Stimulated activated effector memory CD8-positive, alpha-beta T cell treated with anti-CD3 and anti-CD28 coated beads, Interleukin-12 subunit alpha, Interleukin-12 subunit beta, amount 100 ng/mL, for 72 hours (primary cell): ENCODE data around the gene ATG12.
A peak's percentile ranks its signal among the peaks of the same experiment; 100 is the strongest.
"Not testable (repeated sequence)": the region's sequence is repeated elsewhere in the genome, so short reads cannot be mapped to it uniquely, and the experiment has no call there.

Experiments
- ATAC-seq: fragments of 150-1000 bp; cut with Tn5 transposase; 2 replicates; pipeline ENCODE4 v1.10.0; 2021
- DNase-seq, 2 donors: peaks; one replicate each; pipeline ENCODE4 v3.0.0; 2021 to 2022; ENCODE audit warnings: low spot score in 2 of 2
- H3K27ac Mint-ChIP-seq: one replicate; pipeline ENCODE4 v1.8.0; 2022; ENCODE audit warnings: mild to moderate bottlenecking, mixed read lengths
- H3K36me3 Mint-ChIP-seq: one replicate; pipeline ENCODE4 v1.8.0; 2022; ENCODE audit warnings: mild to moderate bottlenecking, mixed read lengths
- H3K4me1 Mint-ChIP-seq: one replicate; pipeline ENCODE4 v1.8.0; 2022; ENCODE audit warnings: mixed read lengths
- H3K4me3 Mint-ChIP-seq: one replicate; pipeline ENCODE4 v1.8.0; 2022; ENCODE audit warnings: mild to moderate bottlenecking, mixed read lengths
- H3K9me3 Mint-ChIP-seq: one replicate; pipeline ENCODE4 v1.8.0; 2022; ENCODE audit warnings: mixed read lengths

Gene ATG12

GRCh38 chr5:115824983-115825382 is 16.4 kb downstream of the ATG12 start:
- not testable (repeated sequence) for H3K4me1 Mint-ChIP-seq, H3K4me3 Mint-ChIP-seq, H3K9me3 Mint-ChIP-seq, DNase-seq, ATAC-seq, H3K27ac Mint-ChIP-seq
- peaks cover 18% of the 10 kb centered on the region for H3K36me3 Mint-ChIP-seq

- ATAC-seq (no peak), DNase-seq (no peak)
- Mint-ChIP-seq H3K9me3 (no peaks in the 10 kb centered on the region), H3K36me3 (no peaks in the 10 kb centered on the region), H3K27ac (no peak overlapping the region), H3K4me3 (no peak overlapping the region), H3K4me1 (peaks cover 8% of the 10 kb centered on the region)
Measured at GRCh38 chr5:115820846-115821245, 20.5 kb downstream of the ATG12 start.

- H3K27ac Mint-ChIP-seq = no peak overlapping the region
- ATAC-seq = no peak
Measured at GRCh38 chr5:115818821-115819220, 22.5 kb downstream of the ATG12 start.

GRCh38 chr5:115817386-115817785 is 24.0 kb downstream of the ATG12 start:
- no peak for DNase-seq
- H3K4me3 Mint-ChIP-seq = no peak overlapping the region

More at GRCh38 chr5:115818821-115819220, 22.5 kb downstream of the ATG12 start:
- Mint-ChIP-seq H3K4me1 (peaks cover 19% of the 10 kb centered on the region), H3K36me3 (no peaks in the 10 kb centered on the region), H3K4me3 (no peak overlapping the region), H3K9me3 (no peaks in the 10 kb centered on the region)
- no peak for DNase-seq

GRCh38 chr5:115816226-115817081 is 24.9 kb downstream of the ATG12 start, which contains the start of gene CDO1:
Gene CDO1 (minus strand): TSS chr5:115816659. CDS start chr5:115816397, 262 bp downstream.
- Mint-ChIP-seq H3K9me3 (no peaks in the 10 kb centered on the region), H3K36me3 (no peaks in the 10 kb centered on the region), H3K4me1 (peaks cover 19% of the 10 kb centered on the region), H3K4me3 (peak within 1 kb of the TSS; percentile 68), H3K27ac (no peak within 1 kb of the TSS)
- DNase-seq (peak; percentile 3 to 61), ATAC-seq (peak; percentile 75)

More at GRCh38 chr5:115817386-115817785, 24.0 kb downstream of the ATG12 start:
- Mint-ChIP-seq H3K4me1 (peaks cover 19% of the 10 kb centered on the region), H3K27ac (no peak overlapping the region), H3K36me3 (no peaks in the 10 kb centered on the region), H3K9me3 (no peaks in the 10 kb centered on the region)
- ATAC-seq = no peak

- Mint-ChIP-seq H3K27ac (no peak overlapping the region), H3K9me3 (no peaks in the 10 kb centered on the region), H3K4me1 (peaks cover 19% of the 10 kb centered on the region), H3K36me3 (no peaks in the 10 kb centered on the region), H3K4me3 (peak overlapping the region; percentile 68)
- DNase-seq (peak; percentile 2 to 49), ATAC-seq (no peak)
Measured at GRCh38 chr5:115815693-115816225, 25.6 kb downstream of the ATG12 start.

GRCh38 chr5:115815006-115815692 is 26.2 kb downstream of the ATG12 start:
- peaks cover 19% of the 10 kb centered on the region for H3K4me1 Mint-ChIP-seq
- H3K4me3 Mint-ChIP-seq = peak overlapping the region; percentile 68
- no peaks in the 10 kb centered on the region for H3K9me3 Mint-ChIP-seq
- no peak for DNase-seq
- ATAC-seq = peak; percentile 41
- no peaks in the 10 kb centered on the region for H3K36me3 Mint-ChIP-seq
- no peak overlapping the region for H3K27ac Mint-ChIP-seq

- DNase-seq (peak in 1 of 2 donors; percentile 50), ATAC-seq (peak; percentile 44)
- Mint-ChIP-seq H3K36me3 (no peaks in the 10 kb centered on the region), H3K27ac (no peak overlapping the region), H3K4me3 (no peak overlapping the region), H3K4me1 (peaks cover 19% of the 10 kb centered on the region), H3K9me3 (no peaks in the 10 kb centered on the region)
Measured at GRCh38 chr5:115813719-115814118, 27.6 kb downstream of the ATG12 start.

- Mint-ChIP-seq H3K9me3 (no peaks in the 10 kb centered on the region), H3K4me1 (peaks cover 23% of the 10 kb centered on the region), H3K4me3 (no peak overlapping the region), H3K36me3 (no peaks in the 10 kb centered on the region), H3K27ac (no peak overlapping the region)
- ATAC-seq (no peak), DNase-seq (no peak)
Measured at GRCh38 chr5:115812372-115812771, 29.0 kb downstream of the ATG12 start.

- no peak overlapping the region for H3K4me3 Mint-ChIP-seq
Measured at GRCh38 chr5:115811406-115811805, 30.0 kb downstream of the ATG12 start.

GRCh38 chr5:115810761-115811160 is 30.6 kb downstream of the ATG12 start:
- DNase-seq (no peak), ATAC-seq (no peak)
- Mint-ChIP-seq H3K27ac (no peak overlapping the region), H3K4me1 (peaks cover 17% of the 10 kb centered on the region), H3K9me3 (no peaks in the 10 kb centered on the region), H3K36me3 (no peaks in the 10 kb centered on the region), H3K4me3 (no peak overlapping the region)

More at GRCh38 chr5:115811406-115811805, 30.0 kb downstream of the ATG12 start:
- Mint-ChIP-seq H3K36me3 (no peaks in the 10 kb centered on the region), H3K4me1 (peaks cover 21% of the 10 kb centered on the region), H3K27ac (no peak overlapping the region), H3K9me3 (no peaks in the 10 kb centered on the region)
- ATAC-seq = no peak
- DNase-seq = no peak

GRCh38 chr5:115809946-115810345 is 31.4 kb downstream of the ATG12 start:
- Mint-ChIP-seq H3K36me3 (no peaks in the 10 kb centered on the region), H3K27ac (no peak overlapping the region), H3K9me3 (no peaks in the 10 kb centered on the region), H3K4me3 (no peak overlapping the region), H3K4me1 (peaks cover 9% of the 10 kb centered on the region)
- peak; percentile 61 for ATAC-seq
- DNase-seq = no peak

GRCh38 chr5:115808066-115808465 is 33.3 kb downstream of the ATG12 start:
- H3K4me1 Mint-ChIP-seq, ATAC-seq: not testable (repeated sequence)

GRCh38 chr5:115807654-115808052 is 33.7 kb downstream of the ATG12 start:
- Mint-ChIP-seq H3K27ac (no peak overlapping the region), H3K36me3 (no peaks in the 10 kb centered on the region), H3K9me3 (no peaks in the 10 kb centered on the region), H3K4me3 (no peak overlapping the region), H3K4me1 (peaks cover 6% of the 10 kb centered on the region)
- no peak for DNase-seq
- no peak for ATAC-seq

More at GRCh38 chr5:115808066-115808465, 33.3 kb downstream of the ATG12 start:
- H3K27ac Mint-ChIP-seq, H3K36me3 Mint-ChIP-seq, DNase-seq, H3K9me3 Mint-ChIP-seq, H3K4me3 Mint-ChIP-seq: not testable (repeated sequence)

GRCh38 chr5:115806986-115807653 is 34.2 kb downstream of the ATG12 start:
- no peaks in the 10 kb centered on the region for H3K36me3 Mint-ChIP-seq
- H3K27ac Mint-ChIP-seq = no peak overlapping the region
- H3K9me3 Mint-ChIP-seq = no peaks in the 10 kb centered on the region
- peaks cover 6% of the 10 kb centered on the region for H3K4me1 Mint-ChIP-seq
- ATAC-seq = no peak
- H3K4me3 Mint-ChIP-seq = no peak overlapping the region
- no peak for DNase-seq
